Measurements from ENCODE around the gene NET1.
"Not testable (repeated sequence)": the region's sequence is repeated elsewhere in the genome, so short reads cannot be mapped to it uniquely, and the experiment has no call there.

NET1 gene

DNA sequence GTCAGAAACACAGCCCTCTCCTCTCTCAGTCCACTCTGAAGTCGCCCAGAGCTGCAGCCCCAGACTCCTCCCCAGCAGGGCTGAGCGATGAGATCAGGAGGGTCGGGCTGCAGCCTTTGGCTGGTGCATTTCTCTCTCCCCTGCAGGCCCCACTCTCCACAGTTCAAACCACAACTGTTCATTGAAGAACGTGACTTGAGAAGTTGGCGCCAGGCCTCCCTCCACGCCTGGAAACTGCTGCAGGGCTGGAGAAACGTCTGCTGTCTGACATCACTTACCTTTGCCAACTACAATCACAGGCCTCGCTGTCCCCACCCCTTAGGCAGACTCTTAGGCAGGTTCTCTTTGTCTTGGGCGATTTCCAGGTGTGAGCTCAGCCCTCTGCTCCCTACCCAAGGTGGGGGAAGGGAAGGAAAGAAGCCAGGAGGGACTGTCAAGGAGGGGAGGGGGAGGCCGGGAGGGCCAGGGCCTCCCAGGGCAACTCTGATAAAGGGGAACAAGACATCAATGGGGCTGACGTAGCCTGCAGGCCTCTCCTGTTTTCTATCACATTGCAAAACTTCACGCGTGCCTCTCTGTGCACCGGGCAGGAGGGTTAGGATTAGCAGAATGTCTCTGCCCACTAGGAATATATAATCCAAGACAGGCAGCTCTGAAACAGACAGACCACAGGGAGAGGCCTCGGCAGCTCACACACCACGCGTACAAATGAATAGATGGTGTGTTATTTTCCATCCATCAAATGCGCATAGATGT is 54.3 kb downstream of the NET1 start:
- peak; percentile 64 for DNase-seq

DNA sequence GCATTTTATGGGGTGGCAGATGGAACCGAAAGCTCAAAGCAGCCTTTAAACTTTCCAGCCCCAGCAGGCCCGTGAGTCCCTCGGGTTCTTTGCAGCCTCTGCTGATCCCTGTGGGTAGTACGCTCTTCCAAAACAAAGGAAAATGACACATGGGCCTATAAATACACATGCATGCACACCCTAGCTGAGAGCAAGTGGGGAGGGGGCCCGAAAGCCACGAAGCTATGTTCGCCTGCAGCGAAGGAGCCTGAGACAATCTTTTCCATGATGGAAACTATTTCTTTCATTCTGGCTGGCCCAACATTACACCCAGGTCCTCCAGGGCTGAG is 54.8 kb downstream of the NET1 start:
- no peak for DNase-seq

DNA sequence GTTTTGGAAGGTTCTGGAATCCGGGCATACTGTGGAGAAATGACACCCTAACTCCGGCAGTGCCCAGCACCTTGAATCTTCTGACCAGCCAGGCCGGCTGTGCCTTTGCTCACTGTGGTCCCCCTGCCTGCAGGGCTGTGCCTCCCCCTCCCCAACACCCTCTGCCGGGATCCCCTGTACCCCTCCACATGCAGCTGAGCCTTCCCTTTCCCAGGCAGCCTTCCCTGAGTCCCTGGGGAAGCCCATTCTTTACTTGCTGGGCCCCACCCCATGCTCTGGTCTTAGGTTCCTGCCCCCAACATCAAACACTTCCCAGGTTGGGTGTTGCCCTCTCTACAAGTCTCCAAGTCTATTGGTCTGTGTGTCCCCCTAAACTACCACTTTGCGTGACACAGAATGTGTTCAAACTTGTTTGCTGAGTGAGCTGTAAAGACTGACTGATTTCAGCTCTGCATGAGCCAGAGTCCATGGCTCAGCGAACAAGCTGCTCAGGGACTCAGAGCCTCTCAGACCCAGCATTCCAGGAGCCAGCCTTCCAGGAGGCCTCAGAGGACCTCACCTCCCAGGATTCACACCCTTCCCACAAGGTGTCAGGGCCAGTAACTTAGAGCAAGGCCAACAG is 55.4 kb downstream of the NET1 start:
- no peak for DNase-seq

DNA sequence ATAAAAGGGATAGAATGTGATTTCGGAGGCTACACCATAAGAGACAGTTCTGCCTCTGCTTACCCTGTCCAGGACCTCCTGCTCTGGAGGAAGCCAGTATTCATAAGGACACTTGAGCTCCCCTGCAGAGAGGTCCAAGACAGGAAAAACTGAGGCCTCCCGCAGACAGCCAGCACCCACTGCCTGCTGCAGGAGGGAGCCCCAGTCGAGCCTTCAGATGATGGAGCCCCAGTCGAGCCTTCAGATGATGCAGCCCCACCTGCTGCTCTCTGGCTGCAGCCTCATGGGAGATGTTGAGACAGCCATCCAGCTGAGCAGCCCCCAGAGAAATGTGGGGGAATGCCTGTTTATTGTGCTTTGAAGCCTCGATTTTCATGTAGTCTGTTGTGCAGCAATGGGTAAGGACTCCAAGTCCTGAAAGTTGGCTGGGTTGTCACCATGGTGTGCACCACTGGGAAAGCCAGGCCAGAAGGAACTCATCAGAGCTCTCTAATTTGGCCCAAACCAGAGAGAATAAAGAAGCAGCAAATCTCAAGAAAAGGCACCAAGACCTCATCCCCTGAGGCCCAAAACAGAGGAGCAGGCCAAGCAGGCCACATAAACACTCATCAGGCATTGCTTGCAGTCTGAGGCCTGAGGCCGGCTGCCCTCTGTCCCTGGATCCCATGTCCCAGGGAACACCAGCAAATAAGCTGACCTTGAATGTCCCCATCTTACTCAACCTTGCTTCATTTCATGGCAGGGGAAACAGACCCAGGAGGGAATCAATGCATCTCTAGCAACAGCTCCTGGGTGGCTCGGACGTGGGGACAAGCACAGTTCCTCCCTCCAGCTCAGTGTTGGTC is 56.1 kb downstream of the NET1 start:
- DNase-seq, result no peak

DNA sequence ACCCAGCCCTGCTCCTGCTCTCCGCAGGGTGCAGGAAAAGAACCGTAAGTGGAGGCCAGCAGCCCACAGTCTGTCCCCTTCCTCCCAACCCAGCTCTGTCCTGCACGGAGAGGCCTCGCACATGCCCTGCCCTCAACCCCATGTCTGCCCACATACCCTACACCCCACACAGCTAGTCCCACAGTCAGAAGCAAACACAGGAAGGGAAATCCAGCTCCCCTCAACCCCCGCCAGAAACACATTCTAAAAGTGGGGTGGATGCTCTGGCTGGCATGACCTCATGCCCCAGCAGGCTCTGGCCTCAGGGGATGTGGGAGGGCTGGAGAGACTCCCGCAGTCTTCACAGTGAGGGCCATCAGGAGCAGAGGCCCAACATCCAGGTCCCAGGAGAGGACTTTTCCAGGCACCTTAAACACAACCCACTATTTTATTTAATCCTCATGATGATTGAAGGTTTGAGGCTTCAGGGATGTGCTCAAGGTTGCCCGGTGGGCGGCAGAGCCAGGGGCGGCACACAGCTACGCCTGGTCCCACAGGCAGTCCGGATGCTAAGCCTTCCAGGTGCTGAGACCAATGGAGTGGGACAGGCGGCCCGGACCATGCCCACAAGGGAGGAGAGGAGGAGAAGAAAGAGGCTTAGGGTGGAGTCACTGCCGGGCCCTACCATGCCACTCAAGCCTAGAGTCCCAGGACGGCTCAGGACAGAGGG is 57.1 kb downstream of the NET1 start:
- DNase-seq, result no peak

DNA sequence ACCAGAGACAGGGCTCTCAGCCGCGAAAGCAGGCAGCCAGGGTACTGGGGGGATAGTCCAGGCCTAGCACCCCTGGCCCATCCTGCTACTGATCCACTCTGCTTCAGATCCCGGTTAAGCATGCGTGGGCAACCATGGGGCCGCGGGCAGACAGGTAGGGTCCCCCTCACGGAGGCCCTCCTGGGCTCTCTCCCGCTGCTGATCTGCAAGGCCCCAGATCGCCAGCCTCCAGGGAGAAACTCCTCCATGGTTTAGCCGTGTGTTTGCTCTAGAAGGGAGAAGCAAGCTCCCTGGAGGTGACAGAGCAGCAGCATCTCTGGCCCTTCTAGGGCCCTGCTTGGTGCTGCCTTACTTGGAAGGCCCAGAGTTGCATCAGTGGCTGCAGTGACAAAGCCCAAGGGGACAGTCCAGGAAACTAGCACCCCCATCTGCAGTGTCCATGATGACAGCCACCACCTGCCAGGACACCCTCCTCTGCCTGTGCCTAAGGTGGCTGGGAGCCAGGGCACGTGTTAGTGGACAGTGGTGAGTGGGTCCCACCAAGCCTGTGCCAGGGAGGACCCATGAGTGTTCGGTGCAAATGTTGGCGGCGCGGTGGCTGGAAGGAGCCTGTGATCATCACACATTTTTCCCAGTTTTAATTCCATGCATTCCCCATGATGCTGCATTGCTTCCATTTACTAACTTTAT is 57.9 kb downstream of the NET1 start:
- no peak for DNase-seq

DNA sequence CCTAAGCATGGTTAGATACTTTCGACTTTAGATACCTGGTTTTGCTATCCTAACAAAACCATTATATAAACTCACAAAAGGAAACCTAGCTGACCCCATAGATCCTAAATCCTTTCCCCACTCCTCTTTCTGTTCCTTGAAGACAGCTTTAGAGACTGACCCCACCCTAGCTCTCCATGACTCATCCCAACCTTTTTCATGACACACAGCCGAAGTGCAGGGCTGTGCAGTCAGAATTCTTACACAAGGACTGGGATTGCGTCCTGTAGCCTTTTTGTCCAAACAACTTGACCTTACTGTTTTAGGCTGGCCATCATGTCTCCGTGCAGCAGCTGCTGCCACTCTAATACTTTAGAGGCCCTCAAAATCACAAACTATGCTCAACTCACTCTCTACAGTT is 62.3 kb downstream of the NET1 start:
- not testable (repeated sequence) for DNase-seq

DNA sequence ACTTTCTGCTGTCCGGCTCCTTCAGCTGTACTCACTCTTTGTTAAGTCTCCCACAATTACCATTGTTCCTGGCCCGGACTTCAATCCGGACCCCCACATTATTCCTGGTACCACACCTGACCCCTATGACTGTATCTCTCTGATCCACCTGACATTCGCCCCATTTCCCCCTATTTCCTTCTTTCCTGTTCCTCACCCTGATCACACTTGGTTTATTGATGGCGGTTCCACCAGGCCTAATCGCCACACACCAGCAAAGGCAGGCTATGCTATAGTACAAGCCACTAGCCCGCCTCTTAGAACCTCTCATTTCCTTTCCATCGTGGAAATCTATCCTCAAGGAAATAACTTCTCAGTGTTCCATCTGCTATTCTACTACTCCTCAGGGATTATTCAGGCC is 62.7 kb downstream of the NET1 start:
- DNase-seq, result not testable (repeated sequence)

DNA sequence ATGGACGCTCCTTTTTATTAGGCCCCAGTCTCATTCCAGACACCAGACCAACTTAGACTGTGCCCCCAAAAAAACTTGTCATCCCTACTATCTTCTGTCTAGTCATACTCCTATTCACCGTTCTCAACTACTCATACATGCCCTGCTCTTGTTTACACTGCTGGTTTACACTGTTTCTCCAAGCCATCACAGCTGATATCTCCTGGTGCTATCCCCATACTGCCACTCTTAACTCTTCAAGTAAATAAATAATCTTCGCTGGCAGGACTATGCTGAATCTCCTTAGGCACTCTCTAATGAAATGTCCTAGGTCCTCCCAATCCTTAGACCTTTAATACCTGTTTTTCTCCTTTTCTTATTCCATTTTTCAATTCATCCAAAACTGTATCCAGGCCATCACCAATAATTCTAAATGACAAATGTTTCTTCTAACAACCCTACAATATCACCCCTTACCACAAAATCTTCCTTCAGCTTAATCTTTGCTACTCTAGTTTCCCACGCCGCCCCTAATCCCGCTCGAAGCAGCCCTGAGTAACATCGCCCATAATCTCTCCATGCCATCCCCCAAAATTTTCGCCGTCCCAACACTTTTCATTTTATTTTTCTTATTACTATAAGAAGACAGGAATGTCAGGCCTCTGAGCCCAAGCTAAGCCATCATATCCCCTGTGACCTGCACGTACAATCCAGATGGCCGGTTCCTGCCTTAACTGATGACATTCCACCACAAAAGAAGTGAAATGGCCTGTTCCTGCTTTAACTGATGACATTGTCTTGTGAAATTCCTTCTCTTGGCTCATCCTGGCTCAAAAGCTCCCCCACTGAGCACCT is 63.8 kb downstream of the NET1 start:
- not testable (repeated sequence) for DNase-seq

DNA sequence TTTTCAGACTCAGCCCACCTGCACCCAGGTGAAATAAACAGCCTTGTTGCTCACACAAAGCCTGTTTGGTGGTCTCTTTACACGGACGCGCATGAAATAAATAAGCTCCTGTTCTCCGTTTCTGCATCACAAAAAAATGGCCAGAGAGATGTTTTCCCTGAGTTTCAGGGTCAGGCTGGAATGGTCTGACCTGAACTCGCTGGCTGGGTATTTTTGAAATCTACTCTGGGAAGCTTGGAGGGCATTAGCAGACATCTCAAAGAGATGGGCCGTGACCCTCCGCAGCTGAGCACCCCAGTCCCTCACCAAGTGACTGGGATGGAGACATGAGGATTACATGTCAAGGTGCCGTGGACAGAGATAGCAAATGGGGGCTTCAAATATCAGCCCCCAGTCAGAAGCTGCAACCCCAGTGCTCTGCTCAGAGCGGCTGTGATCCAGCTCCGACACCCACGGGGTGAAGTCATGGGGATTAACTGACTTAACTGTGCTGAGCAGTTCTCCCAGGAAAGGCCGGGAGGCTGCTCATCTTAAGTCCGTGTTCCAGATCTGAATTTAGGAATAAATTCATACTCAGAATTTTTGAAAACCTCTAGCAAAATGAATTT is 64.7 kb downstream of the NET1 start:
- DNase-seq, result no peak

DNA sequence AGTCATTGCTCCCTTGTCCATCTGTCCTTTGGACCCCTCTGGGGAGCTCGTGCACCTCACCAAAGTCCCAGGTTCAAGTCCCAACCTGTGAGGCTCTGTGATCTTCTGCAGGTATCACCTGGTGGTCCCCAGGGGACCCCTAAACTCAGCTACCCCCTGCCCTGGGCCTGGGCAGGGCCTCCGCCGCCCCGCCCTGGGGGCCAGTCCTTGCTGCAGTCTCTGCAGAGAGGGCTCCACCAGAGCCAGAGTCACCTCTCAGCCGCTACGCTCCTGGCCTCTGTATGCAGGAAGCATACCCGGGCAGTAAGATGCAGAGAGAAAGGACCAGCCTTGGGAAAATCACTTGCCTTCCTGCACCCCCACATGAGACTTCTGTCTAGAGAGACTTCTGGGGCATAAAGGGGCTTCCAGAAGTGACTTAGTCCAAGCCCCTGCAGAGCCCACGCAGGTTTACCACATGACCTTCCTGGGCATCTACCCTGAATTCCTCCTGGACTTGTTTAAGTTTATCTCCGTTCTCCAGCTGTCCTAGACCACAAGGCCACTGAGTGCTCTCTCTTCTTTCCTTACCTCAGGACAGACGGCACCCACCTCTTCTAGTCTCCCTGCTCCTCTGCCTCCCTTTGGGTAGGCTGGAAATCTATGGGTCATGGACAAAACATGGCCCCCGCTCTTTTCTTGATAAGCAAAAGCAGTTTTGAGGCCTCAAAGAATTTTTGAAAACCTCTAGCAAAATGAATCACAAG is 65.8 kb downstream of the NET1 start:
- no peak for DNase-seq

DNA sequence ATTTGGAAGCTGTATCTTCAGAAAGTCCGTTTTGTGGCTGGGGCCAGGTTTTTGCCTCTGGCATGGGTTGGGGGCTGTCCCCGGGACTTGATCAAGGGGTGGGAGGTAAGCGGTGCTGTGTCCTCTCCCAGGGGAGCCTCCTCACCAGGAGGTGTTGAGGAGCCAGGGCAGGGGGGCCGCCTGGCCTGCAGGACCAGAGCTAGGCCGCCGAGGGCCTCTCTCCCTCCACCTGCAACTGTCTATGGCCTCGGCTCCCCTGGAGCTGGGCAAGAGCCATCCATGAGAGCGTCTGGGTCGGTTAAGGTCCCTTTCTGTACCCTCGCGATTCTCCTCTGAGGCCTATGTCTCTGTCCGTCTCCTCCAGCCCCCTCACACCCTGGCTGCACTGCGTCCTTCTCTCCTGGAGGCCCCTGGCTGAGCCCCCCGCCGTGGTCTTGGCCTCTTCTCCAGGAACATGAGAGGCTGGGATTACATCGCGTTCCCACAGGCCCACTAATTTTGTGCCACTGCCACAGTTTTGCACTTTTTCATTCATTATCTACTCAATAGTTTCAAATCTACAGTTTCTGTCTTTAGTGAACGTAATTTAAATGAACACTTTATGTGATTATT is 66.4 kb downstream of the NET1 start:
- no peak for DNase-seq

DNA sequence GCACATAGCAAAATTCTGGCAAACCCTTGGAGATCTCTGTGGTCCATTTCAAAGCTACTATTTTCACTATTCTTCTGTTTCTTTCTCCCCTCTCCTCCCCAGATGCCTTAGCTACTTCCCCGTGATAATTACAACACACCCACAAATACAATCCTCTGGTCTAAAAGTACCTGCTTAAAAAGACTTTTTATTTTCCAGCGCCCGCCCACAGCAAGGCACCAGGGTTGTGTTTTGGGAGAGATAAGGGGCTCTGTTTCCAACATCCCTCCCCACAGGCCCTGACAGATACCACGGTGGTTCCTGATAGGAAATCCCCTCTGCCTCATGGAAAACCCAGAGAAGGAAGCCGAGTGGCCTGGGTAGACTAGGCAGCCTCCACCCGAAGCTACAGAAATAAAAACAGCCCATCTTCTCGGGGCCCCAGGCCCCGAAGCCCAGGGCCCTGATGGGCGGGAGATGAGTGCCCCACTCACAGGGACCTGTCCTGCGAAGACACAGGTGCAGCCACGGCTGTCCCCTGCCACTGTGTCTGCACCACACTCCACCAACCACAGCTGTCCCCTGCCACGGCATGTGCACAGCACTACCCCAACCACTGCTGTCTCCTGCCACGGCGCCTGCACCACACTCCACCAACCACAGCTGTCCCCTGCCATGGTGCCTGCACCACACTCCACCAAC is 67.3 kb downstream of the NET1 start:
- DNase-seq, result no peak

DNA sequence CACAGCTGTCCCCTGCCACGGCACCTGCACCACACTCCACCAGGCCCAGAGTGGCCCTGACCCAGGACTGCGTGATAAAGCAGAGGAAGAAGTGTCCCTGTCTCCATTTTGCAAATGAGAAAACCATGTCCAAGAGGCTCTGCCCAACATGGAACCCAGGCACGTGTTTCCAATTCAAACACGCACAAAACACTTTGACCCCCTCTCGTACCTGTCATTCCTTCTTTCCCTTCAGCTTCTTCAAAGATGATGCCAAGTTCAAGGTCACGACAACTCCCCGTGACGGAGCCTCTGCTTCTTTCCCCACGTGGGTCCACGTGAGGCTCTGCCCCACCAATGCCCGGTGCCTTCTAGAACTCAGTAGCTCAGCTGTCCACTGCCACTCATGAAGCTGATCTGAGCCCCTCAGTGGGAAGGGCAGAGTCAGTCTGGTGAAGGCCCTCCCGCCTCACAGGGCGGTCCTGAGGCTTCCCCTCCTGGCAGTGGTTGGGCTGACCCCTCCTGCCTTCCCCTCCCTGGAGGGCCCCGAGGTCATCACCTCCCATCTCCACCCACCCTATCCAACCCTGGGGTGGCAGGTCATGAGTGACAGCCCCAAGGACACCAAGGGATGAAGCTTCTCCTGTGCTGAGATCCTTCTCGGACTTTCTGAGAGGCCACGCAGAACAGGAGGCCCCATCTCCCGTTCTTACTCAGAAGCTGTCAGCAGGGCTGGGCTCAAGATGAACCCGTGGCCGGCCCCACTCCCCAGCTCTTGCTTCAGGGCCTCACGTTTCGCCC is 68.0 kb downstream of the NET1 start:
- no peak for DNase-seq

DNA sequence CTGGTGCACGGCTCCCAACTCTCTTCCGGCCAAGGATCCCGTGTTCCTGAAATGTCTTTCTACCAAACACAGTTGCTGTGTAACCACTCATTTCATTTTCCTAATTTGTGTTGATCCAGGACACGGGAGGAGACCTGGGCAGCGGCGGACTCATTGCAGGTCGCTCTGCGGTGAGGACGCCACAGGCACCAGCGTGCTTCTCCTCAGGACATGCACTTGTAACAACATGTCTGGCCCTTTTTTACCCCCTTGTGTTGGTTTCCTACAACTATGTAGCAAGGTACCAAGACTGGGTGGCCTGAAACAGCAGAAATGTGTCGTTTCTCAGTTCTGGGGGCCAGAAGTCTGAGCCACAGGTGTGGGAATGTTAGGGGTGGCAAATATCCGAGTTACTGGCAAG is 68.8 kb downstream of the NET1 start:
- DNase-seq, result no peak

DNA sequence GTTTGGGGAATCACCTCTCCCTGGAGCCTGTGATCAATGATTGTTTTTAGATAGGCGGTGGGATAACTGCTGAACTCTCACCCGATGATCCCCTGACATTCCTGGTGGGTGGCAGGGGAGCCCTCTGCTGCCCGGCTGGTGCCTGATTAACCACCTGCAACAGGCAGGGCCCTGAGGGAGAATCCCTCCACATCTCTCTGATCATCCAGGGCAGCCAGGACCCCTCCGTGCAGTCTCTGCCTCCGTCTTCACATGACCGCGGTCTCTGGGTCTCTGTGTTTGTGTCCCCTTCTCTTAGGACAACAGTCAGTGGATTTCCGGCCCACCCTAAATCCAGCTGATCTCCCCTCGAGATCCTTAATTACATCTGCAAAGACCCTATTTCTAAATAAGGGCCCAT is 69.7 kb downstream of the NET1 start:
- no peak for DNase-seq

DNA sequence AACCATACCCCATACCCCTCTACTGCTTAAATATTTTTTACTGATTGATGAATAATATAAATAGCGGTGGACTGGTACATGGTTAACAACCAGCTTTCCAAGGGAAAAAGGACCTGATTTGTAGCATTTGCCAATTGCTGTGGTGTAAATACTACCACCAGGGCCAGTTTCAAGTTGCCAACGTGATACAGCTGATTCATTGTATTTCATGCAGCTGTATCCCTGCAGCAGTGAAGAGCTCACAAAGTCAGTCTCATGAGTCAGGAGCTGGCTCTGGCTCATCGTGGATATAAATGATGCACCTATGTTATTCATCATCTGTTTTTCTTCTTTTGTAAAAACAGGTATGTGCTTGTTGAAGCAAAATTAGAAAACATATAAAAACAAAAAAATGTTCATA is 71.8 kb downstream of the NET1 start:
- no peak for DNase-seq

DNA sequence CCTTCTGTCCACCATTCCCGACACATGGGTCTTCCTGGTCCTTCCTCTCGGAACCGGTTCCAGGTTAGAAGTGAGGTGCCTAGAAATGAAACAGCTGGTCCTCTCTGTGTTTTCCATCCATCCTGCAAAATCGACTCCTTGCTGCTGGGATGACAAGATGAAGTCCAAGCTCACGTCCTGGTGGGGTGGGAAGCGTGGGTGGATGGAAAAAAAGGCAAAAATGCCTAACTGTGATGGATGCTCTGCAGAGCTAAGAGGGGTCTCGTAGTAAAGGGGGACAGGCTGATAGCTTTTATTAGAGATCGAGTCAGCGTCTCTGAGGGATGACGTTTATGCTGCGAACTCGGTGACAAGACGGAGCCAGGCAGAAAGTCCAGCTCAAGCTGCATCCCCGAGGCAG is 72.9 kb downstream of the NET1 start:
- DNase-seq, result no peak

Data from NCI-H510A treated with DMSO at 0.1 percent for 48 hours (cell line).